ENCODE measurements around the gene PBX4. TPM values are rescaled to one million over a fixed set of nuclear protein-coding genes. Genes with fewer than 3 reads are reported as not detected.

PBX4 gene
- total RNA-seq, 1 donor from 2014 or later, result 5.1 TPM

- ATAC-seq (no peak), DNase-seq (ENCODE audit: low spot score) (peak; percentile 61)
- intact Hi-C loops (cut with DNase I), result no loop called here
Measured at GRCh38 chr19:19651076-19651475, 32.6 kb upstream of the PBX4 start.

- ATAC-seq (no peak), DNase-seq (ENCODE audit: low spot score) (no peak)
- intact Hi-C loops (cut with DNase I), result no loop called here
Measured at GRCh38 chr19:19650331-19650730, 31.8 kb upstream of the PBX4 start.

GRCh38 chr19:19649580-19649995, 31.1 kb upstream of the PBX4 start:
- ATAC-seq (no peak), DNase-seq (ENCODE audit: low spot score) (no peak)
- intact Hi-C loops (cut with DNase I), result no loop called here

GRCh38 chr19:19649155-19649554, 30.7 kb upstream of the PBX4 start:
- ATAC-seq (no peak), DNase-seq (ENCODE audit: low spot score) (no peak)
- intact Hi-C loops (cut with DNase I), result no loop called here

- peak; percentile 56 for DNase-seq (ENCODE audit: low spot score)
- intact Hi-C loops (cut with DNase I), result no loop called here
- ATAC-seq, result no peak
Measured at GRCh38 chr19:19647037-19647835, 28.7 kb upstream of the PBX4 start.

- intact Hi-C loops (cut with DNase I), result no loop called here
- DNase-seq (ENCODE audit: low spot score) (no peak), ATAC-seq (no peak)
Measured at GRCh38 chr19:19645233-19645870, 26.9 kb upstream of the PBX4 start.

GRCh38 chr19:19644054-19644388, 25.5 kb upstream of the PBX4 start:
- no peak for ATAC-seq
- intact Hi-C loops (cut with DNase I), result no loop called here
- no peak for DNase-seq (ENCODE audit: low spot score)

GRCh38 chr19:19643158-19644053, 24.9 kb upstream of the PBX4 start, which contains the start of gene GMIP:
Gene GMIP, minus strand, starts transcription at chr19:19643657. Its CDS starts 128 bp downstream, at chr19:19643529.
- peak; percentile 80 for ATAC-seq
- peak; percentile 91 for DNase-seq (ENCODE audit: low spot score)
- intact Hi-C loops (cut with DNase I), result loop anchor here (2.0 kb wide), 1 partner anchor 111 kb away; no protein-coding TSS in a partner anchor

- ATAC-seq (peak; percentile 4), DNase-seq (ENCODE audit: low spot score) (no peak)
- intact Hi-C loops (cut with DNase I), result loop anchor here (2.0 kb wide), 1 partner anchor 110 kb away; no protein-coding TSS in a partner anchor
Measured at GRCh38 chr19:19642506-19643157, 24.1 kb upstream of the PBX4 start.

- DNase-seq (ENCODE audit: low spot score) (peak; percentile 54), ATAC-seq (no peak)
- intact Hi-C loops (cut with DNase I), result no loop called here
Measured at GRCh38 chr19:19637523-19638251, 19.2 kb upstream of the PBX4 start.

GRCh38 chr19:19637186-19637522, 18.7 kb upstream of the PBX4 start:
- intact Hi-C loops (cut with DNase I), result no loop called here
- no peak for DNase-seq (ENCODE audit: low spot score)
- ATAC-seq, result no peak

GRCh38 chr19:19636573-19637185, 18.2 kb upstream of the PBX4 start:
- intact Hi-C loops (cut with DNase I), result no loop called here
- ATAC-seq, result no peak
- no peak for DNase-seq (ENCODE audit: low spot score)

GRCh38 chr19:19635313-19635702, 16.8 kb upstream of the PBX4 start:
- no peak for ATAC-seq
- no peak for DNase-seq (ENCODE audit: low spot score)
- intact Hi-C loops (cut with DNase I), result no loop called here

GRCh38 chr19:19634516-19635312, 16.2 kb upstream of the PBX4 start:
- intact Hi-C loops (cut with DNase I), result no loop called here
- ATAC-seq (no peak), DNase-seq (ENCODE audit: low spot score) (no peak)

GRCh38 chr19:19633711-19634515, 15.4 kb upstream of the PBX4 start:
- ATAC-seq (no peak), DNase-seq (ENCODE audit: low spot score) (no peak)
- intact Hi-C loops (cut with DNase I), result no loop called here

GRCh38 chr19:19632661-19633060, 14.2 kb upstream of the PBX4 start:
- ATAC-seq (no peak), DNase-seq (ENCODE audit: low spot score) (no peak)
- intact Hi-C loops (cut with DNase I), result no loop called here

- DNase-seq (ENCODE audit: low spot score) (no peak), ATAC-seq (no peak)
- intact Hi-C loops (cut with DNase I), result no loop called here
Measured at GRCh38 chr19:19631346-19631745, 12.9 kb upstream of the PBX4 start.
